H1 (cell line): ENCODE results near the gene IL17RE. TPM values are rescaled to one million over a fixed set of nuclear protein-coding genes. Genes with fewer than 3 reads are reported as not detected.

Experiments used
- ASH2L ChIP-seq: fragments of 200-600, 300-600 bp; sonication (generic); IDR thresholded peaks from one replicate; pipeline ENCODE4 v1.7.1; 2017; ENCODE audit warnings: low read length
- CTBP2 ChIP-seq: IDR thresholded peaks from 2 replicates; pipeline ENCODE4 v1.7.0; 2011; ENCODE audit warnings: borderline replicate concordance, mild to moderate bottlenecking, moderate library complexity, mixed read lengths, low read length; ENCODE audit not compliant: insufficient read depth, insufficient read length
- RAD21 ChIP-seq, 2 experiments: IDR thresholded peaks in 1 of 2; conservative IDR thresholded peaks in 1 of 2; 2 replicates each; pipeline ENCODE4 v1.6.1; 2011; ENCODE audit warnings: low read depth in 2 of 2, low read length in 2 of 2, improper control_type of control experiment in 1 of 2, inconsistent platforms in 1 of 2, mild to moderate bottlenecking in 1 of 2, moderate library complexity in 1 of 2
- SP2 ChIP-seq: IDR thresholded peaks from 2 replicates; pipeline ENCODE4 v1.6.1; 2012; ENCODE audit warnings: mild to moderate bottlenecking, low read length, inconsistent platforms
- polyA plus RNA-seq, 7 experiments: library from polyadenylated mRNA; depleted of rRNA in 3 of 7; stranded (reverse) in 5 of 7; unstranded in 2 of 7; fragments of >200 nt in 5 of 7; fragments of 200-250 nt in 2 of 7; gene quantifications; 1 replicate in 5 of 7; 2 replicates in 1 of 7; 4 replicates in 1 of 7; pipeline versions ENCODE4 v1.2.1 to v1.2.3, GENCODE V29; 2011 to 2013; ENCODE audit warnings: missing spikeins in 2 of 7, mixed read lengths in 2 of 7
- total RNA-seq: library from RNA; stranded (reverse); fragmentation: NEBNext Ultra II Directional; extraction: Animal tissue kit (Norgen Biotek cat#: 25700); gene quantifications from 2 replicates; pipeline ENCODE4 v1.2.1, GENCODE V29; 2021
- TF ChIP-seq, protein P1 (sequence below): fragments of 300-600 bp; sonication (generic); IDR thresholded peaks from 2 replicates; pipeline ENCODE4 v1.7.1; 2012; ENCODE audit warnings: low read length, moderate library complexity, mild to moderate bottlenecking, inconsistent platforms; ENCODE audit not compliant: insufficient replicate concordance

IL17RE gene
- total and polyA plus RNA-seq, 2 of the 8 experiments (the other 6 are each of a cell fraction or from before 2014, with no cell fraction given): 3.4 to 4.9 TPM

DNA sequence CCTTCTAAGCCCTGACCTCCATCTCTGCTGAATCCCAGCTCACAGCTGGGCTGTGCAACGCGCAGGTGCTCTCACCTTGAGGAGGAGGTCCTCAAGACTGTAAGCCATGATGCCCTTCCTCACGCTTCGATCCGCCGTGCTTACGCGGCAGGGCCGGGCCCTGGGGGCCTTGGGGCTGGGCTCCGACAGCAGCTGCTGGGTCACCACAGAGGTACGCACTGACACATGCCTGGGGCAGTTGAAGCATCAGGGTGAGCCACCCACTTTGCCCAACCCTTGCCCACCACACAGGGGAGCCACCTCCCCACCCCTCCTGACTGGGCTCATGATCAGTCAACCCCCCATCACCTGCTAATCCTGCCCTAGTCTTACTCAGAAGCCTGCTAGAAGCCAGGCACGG, 25.7 kb upstream of the IL17RE start (continued):
- TF ChIP-seq, protein P1, sequence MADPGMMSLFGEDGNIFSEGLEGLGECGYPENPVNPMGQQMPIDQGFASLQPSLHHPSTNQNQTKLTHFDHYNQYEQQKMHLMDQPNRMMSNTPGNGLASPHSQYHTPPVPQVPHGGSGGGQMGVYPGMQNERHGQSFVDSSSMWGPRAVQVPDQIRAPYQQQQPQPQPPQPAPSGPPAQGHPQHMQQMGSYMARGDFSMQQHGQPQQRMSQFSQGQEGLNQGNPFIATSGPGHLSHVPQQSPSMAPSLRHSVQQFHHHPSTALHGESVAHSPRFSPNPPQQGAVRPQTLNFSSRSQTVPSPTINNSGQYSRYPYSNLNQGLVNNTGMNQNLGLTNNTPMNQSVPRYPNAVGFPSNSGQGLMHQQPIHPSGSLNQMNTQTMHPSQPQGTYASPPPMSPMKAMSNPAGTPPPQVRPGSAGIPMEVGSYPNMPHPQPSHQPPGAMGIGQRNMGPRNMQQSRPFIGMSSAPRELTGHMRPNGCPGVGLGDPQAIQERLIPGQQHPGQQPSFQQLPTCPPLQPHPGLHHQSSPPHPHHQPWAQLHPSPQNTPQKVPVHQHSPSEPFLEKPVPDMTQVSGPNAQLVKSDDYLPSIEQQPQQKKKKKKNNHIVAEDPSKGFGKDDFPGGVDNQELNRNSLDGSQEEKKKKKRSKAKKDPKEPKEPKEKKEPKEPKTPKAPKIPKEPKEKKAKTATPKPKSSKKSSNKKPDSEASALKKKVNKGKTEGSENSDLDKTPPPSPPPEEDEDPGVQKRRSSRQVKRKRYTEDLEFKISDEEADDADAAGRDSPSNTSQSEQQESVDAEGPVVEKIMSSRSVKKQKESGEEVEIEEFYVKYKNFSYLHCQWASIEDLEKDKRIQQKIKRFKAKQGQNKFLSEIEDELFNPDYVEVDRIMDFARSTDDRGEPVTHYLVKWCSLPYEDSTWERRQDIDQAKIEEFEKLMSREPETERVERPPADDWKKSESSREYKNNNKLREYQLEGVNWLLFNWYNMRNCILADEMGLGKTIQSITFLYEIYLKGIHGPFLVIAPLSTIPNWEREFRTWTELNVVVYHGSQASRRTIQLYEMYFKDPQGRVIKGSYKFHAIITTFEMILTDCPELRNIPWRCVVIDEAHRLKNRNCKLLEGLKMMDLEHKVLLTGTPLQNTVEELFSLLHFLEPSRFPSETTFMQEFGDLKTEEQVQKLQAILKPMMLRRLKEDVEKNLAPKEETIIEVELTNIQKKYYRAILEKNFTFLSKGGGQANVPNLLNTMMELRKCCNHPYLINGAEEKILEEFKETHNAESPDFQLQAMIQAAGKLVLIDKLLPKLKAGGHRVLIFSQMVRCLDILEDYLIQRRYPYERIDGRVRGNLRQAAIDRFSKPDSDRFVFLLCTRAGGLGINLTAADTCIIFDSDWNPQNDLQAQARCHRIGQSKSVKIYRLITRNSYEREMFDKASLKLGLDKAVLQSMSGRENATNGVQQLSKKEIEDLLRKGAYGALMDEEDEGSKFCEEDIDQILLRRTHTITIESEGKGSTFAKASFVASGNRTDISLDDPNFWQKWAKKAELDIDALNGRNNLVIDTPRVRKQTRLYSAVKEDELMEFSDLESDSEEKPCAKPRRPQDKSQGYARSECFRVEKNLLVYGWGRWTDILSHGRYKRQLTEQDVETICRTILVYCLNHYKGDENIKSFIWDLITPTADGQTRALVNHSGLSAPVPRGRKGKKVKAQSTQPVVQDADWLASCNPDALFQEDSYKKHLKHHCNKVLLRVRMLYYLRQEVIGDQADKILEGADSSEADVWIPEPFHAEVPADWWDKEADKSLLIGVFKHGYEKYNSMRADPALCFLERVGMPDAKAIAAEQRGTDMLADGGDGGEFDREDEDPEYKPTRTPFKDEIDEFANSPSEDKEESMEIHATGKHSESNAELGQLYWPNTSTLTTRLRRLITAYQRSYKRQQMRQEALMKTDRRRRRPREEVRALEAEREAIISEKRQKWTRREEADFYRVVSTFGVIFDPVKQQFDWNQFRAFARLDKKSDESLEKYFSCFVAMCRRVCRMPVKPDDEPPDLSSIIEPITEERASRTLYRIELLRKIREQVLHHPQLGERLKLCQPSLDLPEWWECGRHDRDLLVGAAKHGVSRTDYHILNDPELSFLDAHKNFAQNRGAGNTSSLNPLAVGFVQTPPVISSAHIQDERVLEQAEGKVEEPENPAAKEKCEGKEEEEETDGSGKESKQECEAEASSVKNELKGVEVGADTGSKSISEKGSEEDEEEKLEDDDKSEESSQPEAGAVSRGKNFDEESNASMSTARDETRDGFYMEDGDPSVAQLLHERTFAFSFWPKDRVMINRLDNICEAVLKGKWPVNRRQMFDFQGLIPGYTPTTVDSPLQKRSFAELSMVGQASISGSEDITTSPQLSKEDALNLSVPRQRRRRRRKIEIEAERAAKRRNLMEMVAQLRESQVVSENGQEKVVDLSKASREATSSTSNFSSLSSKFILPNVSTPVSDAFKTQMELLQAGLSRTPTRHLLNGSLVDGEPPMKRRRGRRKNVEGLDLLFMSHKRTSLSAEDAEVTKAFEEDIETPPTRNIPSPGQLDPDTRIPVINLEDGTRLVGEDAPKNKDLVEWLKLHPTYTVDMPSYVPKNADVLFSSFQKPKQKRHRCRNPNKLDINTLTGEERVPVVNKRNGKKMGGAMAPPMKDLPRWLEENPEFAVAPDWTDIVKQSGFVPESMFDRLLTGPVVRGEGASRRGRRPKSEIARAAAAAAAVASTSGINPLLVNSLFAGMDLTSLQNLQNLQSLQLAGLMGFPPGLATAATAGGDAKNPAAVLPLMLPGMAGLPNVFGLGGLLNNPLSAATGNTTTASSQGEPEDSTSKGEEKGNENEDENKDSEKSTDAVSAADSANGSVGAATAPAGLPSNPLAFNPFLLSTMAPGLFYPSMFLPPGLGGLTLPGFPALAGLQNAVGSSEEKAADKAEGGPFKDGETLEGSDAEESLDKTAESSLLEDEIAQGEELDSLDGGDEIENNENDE: no peak
- TF ChIP-seq RAD21 (IDR thresholded peaks at IDR 0.05 in 1 of 2, conservative IDR thresholded peaks at IDR 0.05 in 1 of 2; ENCODE audit: low read depth in 2 of 2, low read length in 2 of 2): peak; percentile 19 to 41; a peak in 2 of 4 replicates
- no peak for TF ChIP-seq ASH2L
- no peak for TF ChIP-seq SP2
- no peak for TF ChIP-seq CTBP2
